Esophagus (tissue), 2 donors: Measurements from ENCODE around the gene SPTAN1. TPM values are rescaled to one million over a fixed set of nuclear protein-coding genes. Genes with fewer than 3 reads are reported as not detected.
A peak's percentile ranks its signal among the peaks of the same experiment; 100 is the strongest.
"Not testable (repeated sequence)": the region's sequence is repeated elsewhere in the genome, so short reads cannot be mapped to it uniquely, and the experiment has no call there.

Experiments
- H3K27ac ChIP-seq, 2 donors: one replicate each; pipeline ENCODE4 v1.5.1; 2013; ENCODE audit warnings: low read depth in 2 of 2, mild to moderate bottlenecking in 2 of 2, inconsistent platforms in 1 of 2, low read length in 1 of 2, moderate library complexity in 1 of 2
- H3K27me3 ChIP-seq, 2 donors: one replicate each; pipeline ENCODE4 v1.6.1; 2013; ENCODE audit warnings: low read length in 2 of 2, control low read depth in 1 of 2, mild to moderate bottlenecking in 1 of 2; ENCODE audit not compliant: insufficient read depth in 2 of 2, control insufficient read depth in 1 of 2
- H3K36me3 ChIP-seq, 2 donors: one replicate each; pipeline ENCODE4 v1.6.1; 2013; ENCODE audit warnings: low read length in 1 of 2; ENCODE audit not compliant: control insufficient read depth in 2 of 2, insufficient read depth in 2 of 2
- H3K4me1 ChIP-seq, 2 donors: one replicate each; pipeline ENCODE4 v1.6.1; 2013; ENCODE audit warnings: low read length in 1 of 2; ENCODE audit not compliant: control insufficient read depth in 2 of 2, insufficient read depth in 2 of 2
- H3K4me3 ChIP-seq, 2 donors: one replicate each; pipeline ENCODE4 v1.5.1; 2013; ENCODE audit warnings: low read length in 2 of 2, mild to moderate bottlenecking in 2 of 2, low read depth in 1 of 2, moderate library complexity in 1 of 2
- H3K9me3 ChIP-seq, 2 donors: one replicate each; pipeline ENCODE4 v1.6.1; 2013; ENCODE audit warnings: mild to moderate bottlenecking in 2 of 2, low read depth in 1 of 2, low read length in 1 of 2, moderate library complexity in 1 of 2; ENCODE audit not compliant: control insufficient read depth in 2 of 2, insufficient read depth in 1 of 2
- WGBS, 2 donors: extraction: QIAGEN DNeasy Blood & Tissue Kit; methylation state at CpG; one replicate each; pipeline ENCODE4 v1.1.7; 2013; 5-methylcytosine and 5-hydroxymethylcytosine counted together
- polyA plus RNA-seq, 2 donors: library from polyadenylated mRNA; stranded (reverse); fragments of 200-250 nt; gene quantifications; one replicate each; pipeline ENCODE4 v1.2.3, GENCODE V29; 2013
- donor health status: healthy with polysubstance abuse.
- donor health status: Bipolar disorder and iron deficiency.

Gene SPTAN1
- 100 to 1,000 TPM; 101 to 109 TPM for polyA plus RNA-seq

DNA sequence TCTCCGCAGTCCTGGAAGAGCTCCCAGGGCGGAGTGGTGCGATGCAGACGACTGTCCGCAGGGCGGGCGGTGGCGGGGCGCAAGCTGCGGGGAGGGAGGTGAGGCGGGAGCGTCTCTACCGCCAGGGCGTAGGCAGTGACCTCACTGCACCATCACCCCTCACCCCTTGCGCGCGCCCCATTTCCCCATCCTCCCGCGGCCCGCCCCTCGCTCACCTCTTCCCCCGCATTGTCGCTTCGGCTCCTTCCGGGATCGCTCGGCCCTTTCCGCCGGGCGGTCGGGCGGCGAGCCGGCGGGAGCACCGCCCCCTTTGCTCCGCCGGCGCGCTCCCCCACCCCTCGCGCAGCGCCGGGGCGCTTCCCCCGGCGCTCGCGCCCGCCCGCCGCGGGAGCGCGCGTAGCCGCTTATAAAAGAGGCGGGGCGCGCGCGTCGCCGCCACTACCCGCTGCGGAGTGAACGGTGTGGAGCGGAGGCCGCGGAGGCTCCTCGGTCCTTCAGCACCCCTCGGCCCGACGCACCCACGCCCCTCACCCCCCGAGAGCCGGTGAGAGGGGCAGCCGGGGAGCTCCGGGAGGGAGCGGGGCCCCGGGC, at the start of gene SPTAN1:
Gene SPTAN1, plus strand, starts transcription at position 435 of the 591 bp plus-strand sequence. CDS start 14,154 bp downstream, outside the sequence.
- H3K27me3 ChIP-seq = no peaks in the 10 kb centered on the region
- WGBS, 2 donors = 1% methylated on average over 45 to 81 of the region's 81 CpGs
- no peaks in the 10 kb centered on the region for H3K36me3 ChIP-seq
- H3K4me1 ChIP-seq = no peaks in the 10 kb centered on the region
- peak within 1 kb of the TSS; percentile 74 to 88 for H3K4me3 ChIP-seq
- no peaks in the 10 kb centered on the region for H3K9me3 ChIP-seq
- peak within 1 kb of the TSS; percentile 96 to 98 for H3K27ac ChIP-seq

- Histone ChIP-seq H3K36me3 (peaks cover 3 to 16% of the 10 kb centered on the region in 2 donors), H3K27ac (peak overlapping the region; percentile 49 to 72)
- WGBS, 2 donors = 41 to 42% methylated on average over 14 of the region's 14 CpGs
- not testable (repeated sequence) for H3K4me1 ChIP-seq, H3K9me3 ChIP-seq, H3K27me3 ChIP-seq, H3K4me3 ChIP-seq
Measured at GRCh38 chr9:128503415-128503825, 49.0 kb upstream of the SPTAN1 start.

GRCh38 chr9:128503870-128504269, 48.5 kb upstream of the SPTAN1 start:
- Histone ChIP-seq H3K27ac (peak overlapping the region; percentile 49 to 72), H3K4me3 (peak overlapping the region in 1 of 2 donors; percentile 85), H3K36me3 (peaks cover 3 to 13% of the 10 kb centered on the region in 2 donors), H3K4me1 (peaks cover 0 to 1% of the 10 kb centered on the region in 2 donors), H3K27me3 (no peaks in the 10 kb centered on the region), H3K9me3 (no peaks in the 10 kb centered on the region)
- WGBS, 2 donors = 17 to 19% methylated on average over 11 of the region's 11 CpGs

GRCh38 chr9:128504485-128505413, 47.6 kb upstream of the SPTAN1 start, which contains the start of gene GLE1:
Gene GLE1 (plus strand): TSS chr9:128504719. CDS start chr9:128504806, 87 bp downstream.
- H3K4me3 ChIP-seq = peak within 1 kb of the TSS; percentile 85 to 92
- no peaks in the 10 kb centered on the region for H3K9me3 ChIP-seq
- WGBS, 2 donors = 0% methylated on average over 64 of the region's 64 CpGs
- H3K27me3 ChIP-seq = no peaks in the 10 kb centered on the region
- H3K4me1 ChIP-seq = peaks cover 0 to 1% of the 10 kb centered on the region in 2 donors
- peaks cover 3 to 10% of the 10 kb centered on the region in 2 donors for H3K36me3 ChIP-seq
- peak within 1 kb of the TSS; percentile 91 to 94 for H3K27ac ChIP-seq

GRCh38 chr9:128505414-128505765, 47.0 kb upstream of the SPTAN1 start:
- Histone ChIP-seq H3K36me3 (peaks cover 0 to 10% of the 10 kb centered on the region in 2 donors), H3K9me3 (no peaks in the 10 kb centered on the region), H3K4me1 (peaks cover 0 to 1% of the 10 kb centered on the region in 2 donors), H3K27ac (peak overlapping the region in 1 of 2 donors; percentile 94), H3K27me3 (no peaks in the 10 kb centered on the region), H3K4me3 (peak overlapping the region; percentile 85 to 92)
- WGBS, 2 donors = 21 to 24% methylated on average over 6 of the region's 6 CpGs

DNA sequence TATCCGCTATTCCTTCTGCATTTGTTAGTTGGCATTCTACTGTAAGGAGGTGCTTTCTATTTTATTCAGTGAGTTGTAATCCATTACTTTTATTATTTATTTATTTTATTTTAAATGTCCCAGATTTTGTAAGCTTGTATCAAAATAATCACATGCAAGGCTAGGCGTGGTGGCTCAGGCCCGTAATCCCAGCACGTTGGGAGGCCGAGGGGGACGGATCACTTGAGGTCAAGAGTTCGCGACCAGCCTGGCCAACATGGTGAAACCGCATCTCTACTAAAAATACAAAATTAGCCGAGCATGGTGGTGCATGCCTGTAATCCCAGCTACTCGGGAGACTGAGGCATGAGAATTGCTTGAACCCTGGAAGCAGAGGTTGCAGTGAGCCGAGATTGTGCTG, 46.5 kb upstream of the SPTAN1 start:
- Histone ChIP-seq H3K4me3 (peak overlapping the region in 1 of 2 donors; percentile 85), H3K36me3 (peaks cover 0 to 10% of the 10 kb centered on the region in 2 donors)
- 76 to 87% methylated on average over 12 of the region's 12 CpGs for WGBS, 2 donors
- not testable (repeated sequence) for H3K9me3 ChIP-seq, H3K27ac ChIP-seq, H3K27me3 ChIP-seq, H3K4me1 ChIP-seq

DNA sequence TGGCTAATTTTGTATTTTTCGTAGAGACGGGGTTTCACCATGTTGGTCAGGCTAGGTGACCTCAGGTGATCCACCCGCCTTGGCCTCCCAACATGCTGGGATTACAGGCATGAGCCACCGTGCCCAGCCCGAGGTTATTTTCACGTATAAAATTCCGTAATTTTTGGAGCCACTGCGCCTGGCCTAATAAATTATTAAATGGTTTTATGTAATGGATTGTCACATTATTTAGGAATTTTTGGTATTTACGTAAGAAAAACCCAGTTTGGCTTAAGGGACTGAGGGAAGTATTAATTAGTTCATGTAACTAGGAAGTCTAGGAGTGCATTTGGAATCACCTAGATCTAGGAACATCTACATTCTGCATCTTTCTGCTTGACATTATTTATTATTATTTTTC, 39.6 kb upstream of the SPTAN1 start:
- H3K4me1 ChIP-seq = no peaks in the 10 kb centered on the region
- H3K9me3 ChIP-seq = no peaks in the 10 kb centered on the region
- peaks cover 3 to 13% of the 10 kb centered on the region in 2 donors for H3K36me3 ChIP-seq
- 95 to 96% methylated on average over 9 of the region's 9 CpGs for WGBS, 2 donors
- H3K27me3 ChIP-seq = no peaks in the 10 kb centered on the region
- H3K27ac ChIP-seq = no peak overlapping the region
- H3K4me3 ChIP-seq = no peak overlapping the region

- Histone ChIP-seq H3K9me3 (no peaks in the 10 kb centered on the region), H3K4me3 (no peak overlapping the region), H3K27me3 (no peaks in the 10 kb centered on the region), H3K27ac (no peak overlapping the region), H3K4me1 (peaks cover 0 to 2% of the 10 kb centered on the region in 2 donors), H3K36me3 (peaks cover 7 to 15% of the 10 kb centered on the region in 2 donors)
- 91 to 94% methylated on average over 6 of the region's 6 CpGs for WGBS, 2 donors
Measured at GRCh38 chr9:128521956-128522355, 30.4 kb upstream of the SPTAN1 start.

- Histone ChIP-seq H3K36me3 (peaks cover 14 to 17% of the 10 kb centered on the region in 2 donors), H3K27me3 (no peaks in the 10 kb centered on the region), H3K4me3 (no peak overlapping the region), H3K4me1 (peaks cover 0 to 2% of the 10 kb centered on the region in 2 donors), H3K9me3 (no peaks in the 10 kb centered on the region), H3K27ac (peak overlapping the region in 1 of 2 donors; percentile 22)
- 33 to 43% methylated on average over 13 of the region's 13 CpGs for WGBS, 2 donors
Measured at GRCh38 chr9:128523199-128523925, 29.0 kb upstream of the SPTAN1 start.
